Fibroblast of the conjunctiva (primary cell): ENCODE data around the gene PCCA.
A peak's percentile ranks its signal among the peaks of the same experiment; 100 is the strongest.

Source experiments
- DNase-seq: peaks from one replicate; pipeline ENCODE4 v3.0.0-alpha.2; 2010; ENCODE audit warnings: low read depth

PCCA gene

GRCh38 chr13:100409132-100409531 lies 320.2 kb downstream of the PCCA start:
- DNase-seq, result no peak

- DNase-seq, result peak; percentile 12
Measured at GRCh38 chr13:100423375-100423774, 334.5 kb downstream of the PCCA start.

- no peak for DNase-seq
Measured at GRCh38 chr13:100428986-100429385, 340.1 kb downstream of the PCCA start.

GRCh38 chr13:100432611-100433010 lies 343.7 kb downstream of the PCCA start:
- no peak for DNase-seq

GRCh38 chr13:100433475-100433874 lies 344.6 kb downstream of the PCCA start:
- DNase-seq, result no peak

- DNase-seq, result peak; percentile 20
Measured at GRCh38 chr13:100434010-100434763, 345.3 kb downstream of the PCCA start.

- no peak for DNase-seq
Measured at GRCh38 chr13:100436099-100436498, 347.2 kb downstream of the PCCA start.

GRCh38 chr13:100438059-100438788 lies 349.3 kb downstream of the PCCA start:
- DNase-seq, result no peak

- no peak for DNase-seq
Measured at GRCh38 chr13:100439247-100439970, 350.5 kb downstream of the PCCA start.

GRCh38 chr13:100440751-100441425 lies 352.0 kb downstream of the PCCA start:
- no peak for DNase-seq

GRCh38 chr13:100442095-100442832 lies 353.4 kb downstream of the PCCA start:
- no peak for DNase-seq

GRCh38 chr13:100443278-100443997 lies 354.5 kb downstream of the PCCA start:
- DNase-seq, result no peak

- no peak for DNase-seq
Measured at GRCh38 chr13:100443998-100444328, 355.1 kb downstream of the PCCA start.

- no peak for DNase-seq
Measured at GRCh38 chr13:100447831-100448230, 358.9 kb downstream of the PCCA start.

GRCh38 chr13:100451923-100452322 lies 363.0 kb downstream of the PCCA start:
- no peak for DNase-seq

GRCh38 chr13:100454876-100455275 lies 366.0 kb downstream of the PCCA start:
- DNase-seq, result no peak

- no peak for DNase-seq
Measured at GRCh38 chr13:100458673-100459072, 369.8 kb downstream of the PCCA start.

GRCh38 chr13:100459747-100460146 lies 370.9 kb downstream of the PCCA start:
- DNase-seq, result no peak

GRCh38 chr13:100460266-100460665 lies 371.4 kb downstream of the PCCA start:
- no peak for DNase-seq

GRCh38 chr13:100460791-100461190 lies 371.9 kb downstream of the PCCA start:
- DNase-seq, result no peak
